Astrocyte (in vitro differentiated cells and primary cell): ENCODE data around the gene DENND5B. TPM values are rescaled to one million over a fixed set of nuclear protein-coding genes. Genes with fewer than 3 reads are reported as not detected.

ENCODE experiments used
- DNase-seq: peaks from one replicate; pipeline ENCODE4 v3.0.0-alpha.2; 2010; ENCODE audit warnings: low read depth
- FAIRE-seq: peaks from 2 replicates; lab custom pipeline; 2011; peaks lifted over from hg19 to GRCh38; lab: Jason Lieb, UNC
- H2AFZ ChIP-seq: 2 replicates; pipeline ENCODE4 v1.6.0; 2012; ENCODE audit warnings: low read depth, low read length, inconsistent platforms
- H3K27ac ChIP-seq: 2 replicates; pipeline ENCODE4 v1.5.1; 2011; ENCODE audit warnings: low read depth, low read length, inconsistent platforms
- H3K27me3 ChIP-seq: 2 replicates; pipeline ENCODE4 v1.6.0; 2011; ENCODE audit warnings: low read length, inconsistent platforms; ENCODE audit not compliant: insufficient read depth
- H3K36me3 ChIP-seq: 2 replicates; pipeline ENCODE4 v1.5.1; 2011; ENCODE audit warnings: low read length, inconsistent platforms; ENCODE audit not compliant: insufficient read depth
- H3K4me1 ChIP-seq: 2 replicates; pipeline ENCODE4 v1.5.1; 2011; ENCODE audit warnings: low read length, inconsistent platforms; ENCODE audit not compliant: insufficient read depth
- H3K4me2 ChIP-seq: 2 replicates; pipeline ENCODE4 v1.6.0; 2012; ENCODE audit warnings: low read length, inconsistent platforms
- H3K4me3 ChIP-seq: 2 replicates; pipeline ENCODE4 v1.5.1; 2011; ENCODE audit warnings: low read depth, mild to moderate bottlenecking, low read length, inconsistent platforms; ENCODE audit not compliant: insufficient read depth
- H3K79me2 ChIP-seq: 2 replicates; pipeline ENCODE4 v1.6.0; 2012; ENCODE audit warnings: mild to moderate bottlenecking, low read length, inconsistent platforms; ENCODE audit not compliant: insufficient read depth
- H3K9ac ChIP-seq: 2 replicates; pipeline ENCODE4 v1.6.0; 2012; ENCODE audit warnings: mild to moderate bottlenecking, low read length, inconsistent platforms
- H3K9me3 ChIP-seq: 2 replicates; pipeline ENCODE4 v1.5.1; 2012; ENCODE audit warnings: low read depth, mild to moderate bottlenecking, low read length, inconsistent platforms; ENCODE audit not compliant: insufficient read depth
- H4K20me1 ChIP-seq: 2 replicates; pipeline ENCODE4 v1.6.0; 2012; ENCODE audit warnings: low read length, inconsistent platforms; ENCODE audit not compliant: insufficient read depth
- H3K27ac Mint-ChIP-seq: one replicate; pipeline ENCODE4 v1.8.0; 2021; ENCODE audit warnings: mild to moderate bottlenecking, mixed read lengths; ENCODE audit not compliant: unreplicated experiment
- H3K27me3 Mint-ChIP-seq: one replicate; pipeline ENCODE4 v1.8.0; 2021; ENCODE audit warnings: low read depth, mixed read lengths; ENCODE audit not compliant: unreplicated experiment
- H3K36me3 Mint-ChIP-seq: one replicate; pipeline ENCODE4 v1.8.0; 2021; ENCODE audit warnings: low read depth, mixed read lengths; ENCODE audit not compliant: unreplicated experiment
- H3K4me1 Mint-ChIP-seq: one replicate; pipeline ENCODE4 v1.8.0; 2021; ENCODE audit warnings: low read depth, mixed read lengths; ENCODE audit not compliant: unreplicated experiment
- H3K4me3 Mint-ChIP-seq: one replicate; pipeline ENCODE4 v1.8.0; 2021; ENCODE audit warnings: mild to moderate bottlenecking, moderate library complexity, mixed read lengths; ENCODE audit not compliant: unreplicated experiment
- H3K9me3 Mint-ChIP-seq: one replicate; pipeline ENCODE4 v1.8.0; 2021; ENCODE audit warnings: mild to moderate bottlenecking, mixed read lengths; ENCODE audit not compliant: unreplicated experiment
- CTCF ChIP-seq: IDR thresholded peaks from 2 replicates; pipeline ENCODE4 v1.5.1; 2011; ENCODE audit warnings: low read depth, mild to moderate bottlenecking, inconsistent platforms, low read length, moderate library complexity; ENCODE audit not compliant: insufficient read depth
- EZH2 ChIP-seq: IDR thresholded peaks from 2 replicates; pipeline ENCODE4 v1.6.1; 2012; ENCODE audit warnings: mild to moderate bottlenecking, low read length, inconsistent platforms; ENCODE audit not compliant: insufficient read depth
- total RNA-seq: library from RNA; stranded (reverse); gene quantifications from 2 replicates; pipeline ENCODE4 v1.2.1, GENCODE V29; 2021

DENND5B gene
- total RNA-seq, 1 donor from 2014 or later = 22.7 TPM

GRCh38 chr12:31605531-31605930 lies 14.6 kb upstream of the DENND5B start:
- no peaks in the 10 kb centered on the region for H3K4me1 Mint-ChIP-seq

GRCh38 chr12:31603546-31604009 lies 12.6 kb upstream of the DENND5B start:
- Mint-ChIP-seq H3K4me1 (no peaks in the 10 kb centered on the region), H3K36me3 (no peaks in the 10 kb centered on the region), H3K27ac (no peak overlapping the region), H3K4me3 (no peak overlapping the region), H3K9me3 (peaks cover 6% of the 10 kb centered on the region), H3K27me3 (no peaks in the 10 kb centered on the region)
- DNase-seq (no peak), FAIRE-seq (no peak)
- H4K20me1 ChIP-seq = no peaks in the 10 kb centered on the region
- TF ChIP-seq EZH2 (no peak), CTCF (no peak)
- H3K27ac ChIP-seq = no peak overlapping the region
- H3K79me2 ChIP-seq = no peaks in the 10 kb centered on the region
- H3K4me2 ChIP-seq = no peak overlapping the region
- H2AFZ ChIP-seq = no peak overlapping the region
- H3K9me3 ChIP-seq = no peaks in the 10 kb centered on the region
- H3K9ac ChIP-seq = no peak overlapping the region
- no peak overlapping the region for H3K4me3 ChIP-seq
- no peaks in the 10 kb centered on the region for H3K4me1 ChIP-seq
- no peaks in the 10 kb centered on the region for H3K36me3 ChIP-seq
- H3K27me3 ChIP-seq = no peaks in the 10 kb centered on the region

More at GRCh38 chr12:31605531-31605930, 14.6 kb upstream of the DENND5B start:
- no peak for DNase-seq
- Histone ChIP-seq H3K36me3 (no peaks in the 10 kb centered on the region), H3K4me2 (no peak overlapping the region), H3K9ac (no peak overlapping the region), H4K20me1 (no peaks in the 10 kb centered on the region), H3K4me3 (no peak overlapping the region), H3K4me1 (no peaks in the 10 kb centered on the region), H3K27ac (no peak overlapping the region), H2AFZ (no peak overlapping the region), H3K79me2 (no peaks in the 10 kb centered on the region), H3K9me3 (no peaks in the 10 kb centered on the region), H3K27me3 (no peaks in the 10 kb centered on the region)
- TF ChIP-seq CTCF (no peak), EZH2 (no peak)
- no peak overlapping the region for H3K27ac Mint-ChIP-seq
- no peaks in the 10 kb centered on the region for H3K27me3 Mint-ChIP-seq
- H3K9me3 Mint-ChIP-seq = peaks cover 10% of the 10 kb centered on the region
- H3K36me3 Mint-ChIP-seq = no peaks in the 10 kb centered on the region
- H3K4me3 Mint-ChIP-seq = no peak overlapping the region
- FAIRE-seq = no peak

- H3K4me1 ChIP-seq = no peaks in the 10 kb centered on the region
- H3K27ac Mint-ChIP-seq = no peak overlapping the region
- no peaks in the 10 kb centered on the region for H3K27me3 Mint-ChIP-seq
- no peaks in the 10 kb centered on the region for H3K4me1 Mint-ChIP-seq
- no peak overlapping the region for H3K4me2 ChIP-seq
- no peaks in the 10 kb centered on the region for H3K79me2 ChIP-seq
- DNase-seq (no peak), FAIRE-seq (no peak)
- H3K4me3 ChIP-seq = no peak overlapping the region
- no peaks in the 10 kb centered on the region for H4K20me1 ChIP-seq
- H3K9me3 Mint-ChIP-seq = peaks cover 1% of the 10 kb centered on the region
- H3K36me3 ChIP-seq = no peaks in the 10 kb centered on the region
- no peak overlapping the region for H2AFZ ChIP-seq
- no peaks in the 10 kb centered on the region for H3K27me3 ChIP-seq
- TF ChIP-seq EZH2 (no peak), CTCF (no peak)
- no peaks in the 10 kb centered on the region for H3K9me3 ChIP-seq
- H3K36me3 Mint-ChIP-seq = no peaks in the 10 kb centered on the region
- H3K4me3 Mint-ChIP-seq = no peak overlapping the region
- H3K27ac ChIP-seq = no peak overlapping the region
- no peak overlapping the region for H3K9ac ChIP-seq
Observed at GRCh38 chr12:31600750-31601149, 9.8 kb upstream of the DENND5B start.
